ENCODE measurements around the gene ASCC1.
A peak's percentile ranks its signal among the peaks of the same experiment; 100 is the strongest.
"Not testable (repeated sequence)": the region's sequence is repeated elsewhere in the genome, so short reads cannot be mapped to it uniquely, and the experiment has no call there.

ASCC1 gene

DNA sequence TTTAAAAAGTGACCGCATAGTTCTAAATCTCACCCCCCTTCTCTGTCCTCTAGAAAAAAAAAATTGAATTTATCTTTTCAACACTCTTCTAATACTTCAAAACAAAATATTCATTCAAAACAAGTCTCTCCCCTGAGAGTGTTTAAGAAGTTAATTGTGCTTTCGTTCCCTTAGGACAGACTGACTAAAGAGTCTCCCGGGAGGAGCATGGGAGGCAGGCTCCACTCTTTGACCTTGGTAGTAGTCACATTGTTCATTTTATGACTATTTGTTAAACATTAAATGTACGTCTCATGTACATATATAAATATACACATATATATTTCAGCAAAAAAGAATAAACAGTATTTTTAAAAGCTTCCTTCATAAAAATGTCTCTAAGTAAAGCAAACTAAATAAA, 92.5 kb downstream of the ASCC1 start:
- DNase-seq = no peak

GRCh38 chr10:72122221-72122620, 93.9 kb downstream of the ASCC1 start:
- DNase-seq = no peak

DNA sequence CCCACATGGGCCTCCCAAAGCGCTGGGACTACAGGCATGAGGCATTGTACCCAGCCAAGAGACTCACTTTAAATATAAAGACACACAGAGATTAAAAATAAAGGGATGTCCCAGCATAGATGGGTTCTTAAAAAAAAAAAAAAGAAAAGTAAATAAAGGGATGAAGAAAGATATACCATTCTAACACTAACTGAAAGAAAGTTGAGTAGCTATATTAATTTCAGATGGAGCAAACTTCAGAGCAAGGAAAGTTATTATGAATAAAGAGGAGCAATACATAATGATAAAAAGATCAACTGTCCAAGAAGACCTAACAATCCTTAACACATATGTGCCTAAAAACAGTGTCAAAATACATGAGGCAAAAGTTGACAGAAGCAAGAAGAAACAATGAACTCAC, 94.7 kb downstream of the ASCC1 start:
- no peak for DNase-seq

GRCh38 chr10:72116372-72116771, 99.7 kb downstream of the ASCC1 start:
- DNase-seq = no peak

- no peak for DNase-seq
Measured at GRCh38 chr10:72114706-72115450, 101.2 kb downstream of the ASCC1 start.

DNA sequence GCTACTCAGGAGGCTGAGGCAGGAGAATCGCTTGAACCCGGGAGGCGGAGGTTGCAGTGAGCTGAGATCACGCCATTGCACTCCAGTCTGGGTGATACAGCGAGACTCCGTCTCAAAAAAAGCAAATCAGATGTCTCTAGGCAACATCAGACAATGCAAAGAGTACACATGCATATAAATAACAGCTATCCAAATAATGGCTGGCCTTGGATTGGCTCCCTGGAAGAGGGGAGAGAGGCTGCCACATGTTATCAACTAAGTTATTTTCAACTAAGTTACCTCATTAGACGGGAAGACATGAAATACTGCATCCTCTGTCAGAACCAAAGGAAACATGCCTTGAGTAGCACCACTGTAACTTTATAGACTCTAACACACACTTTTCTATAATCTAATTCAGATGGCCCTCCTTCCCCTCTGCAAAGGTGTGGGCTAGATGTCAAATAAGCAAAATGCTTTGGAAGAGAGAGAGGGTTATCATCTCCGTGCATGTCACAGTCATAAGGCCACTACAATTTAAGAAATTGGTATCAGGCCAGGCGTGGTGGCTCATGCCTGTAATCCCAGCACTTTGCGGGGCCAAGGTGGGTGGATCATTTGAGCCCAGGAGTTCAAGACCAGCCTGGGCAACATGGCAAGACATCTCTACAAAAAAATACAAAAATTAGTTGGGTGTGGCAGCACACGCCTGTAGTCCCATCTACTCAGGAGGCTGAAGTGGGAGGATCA, 105.2 kb downstream of the ASCC1 start:
- no peak for DNase-seq

DNA sequence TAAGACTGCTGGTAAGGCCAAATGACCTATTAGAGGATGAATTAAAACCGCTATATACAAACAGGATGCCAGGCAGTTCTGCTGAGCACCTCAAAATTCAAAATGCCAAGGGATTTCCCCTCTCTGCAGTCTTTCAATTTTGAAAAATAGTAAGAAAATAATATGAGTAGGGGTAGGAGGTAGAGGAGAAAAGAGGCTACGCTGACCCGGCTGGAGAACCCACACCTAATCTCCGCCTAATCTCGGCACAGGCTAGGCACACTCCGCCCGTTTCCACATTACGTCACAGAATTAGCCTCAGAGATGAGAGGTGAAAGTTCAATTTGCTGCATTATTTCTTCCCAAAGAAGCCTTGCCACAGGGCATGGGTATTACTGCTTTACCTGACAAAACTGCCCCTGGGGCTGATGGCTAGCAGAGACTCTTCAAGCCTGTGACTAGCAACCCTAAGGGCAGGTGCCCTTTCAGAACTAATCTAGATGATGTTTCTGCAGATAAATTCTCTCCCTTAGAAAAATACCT, 106.4 kb downstream of the ASCC1 start:
- no peak for DNase-seq

GRCh38 chr10:72108830-72109635, 107.0 kb downstream of the ASCC1 start:
- DNase-seq = no peak

DNA sequence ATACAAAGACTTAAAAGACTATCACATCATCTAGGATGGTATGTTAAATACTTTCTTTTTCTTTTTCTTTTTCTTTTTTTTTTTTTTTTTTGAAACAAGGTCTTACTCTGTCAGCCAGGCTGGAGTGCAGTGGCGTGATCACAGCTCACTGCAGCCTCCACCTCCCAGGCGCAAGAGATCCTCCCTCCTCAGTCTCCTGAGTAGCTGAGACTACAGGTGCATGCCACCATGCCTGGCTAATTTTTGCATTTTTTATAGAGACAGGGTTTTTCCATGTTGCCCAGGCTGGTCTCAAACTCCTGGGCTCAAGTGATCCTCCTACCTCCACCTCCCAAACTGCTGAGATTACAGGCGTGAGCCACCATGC, 108.1 kb downstream of the ASCC1 start:
- not testable (repeated sequence) for DNase-seq

DNA sequence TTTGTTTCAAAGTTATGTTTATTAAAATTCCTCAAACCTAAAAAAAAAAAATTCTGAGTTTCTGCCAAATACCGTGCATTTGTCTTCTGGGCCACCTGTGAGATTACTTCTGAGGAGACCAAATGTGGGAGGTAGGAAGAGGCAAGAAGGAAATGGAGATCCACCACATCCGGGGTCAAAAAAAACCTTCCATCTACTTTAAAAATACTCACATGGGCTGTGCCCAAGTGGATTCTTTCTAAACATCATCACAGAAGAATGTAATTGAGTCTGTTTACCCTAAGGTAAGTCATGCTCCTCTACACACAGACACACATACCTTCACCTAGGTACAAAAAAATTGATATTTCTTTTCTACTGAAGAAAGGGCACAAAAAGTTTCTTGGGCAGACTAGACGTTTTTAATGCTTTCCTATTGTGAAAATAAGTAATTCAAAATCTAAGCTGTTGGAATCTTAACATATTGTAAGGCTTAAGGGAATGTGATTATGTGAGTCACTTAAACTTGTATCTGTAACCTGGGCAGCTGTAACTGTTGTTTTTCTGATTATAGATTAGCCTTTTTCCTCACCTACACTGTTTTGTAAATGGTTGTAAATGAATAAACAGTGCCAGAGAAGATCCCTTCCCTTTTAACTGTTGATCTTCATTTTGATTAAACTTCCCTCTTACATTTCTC, 108.6 kb downstream of the ASCC1 start:
- no peak for DNase-seq

- DNase-seq = no peak
Measured at GRCh38 chr10:72106896-72107295, 109.2 kb downstream of the ASCC1 start.

GRCh38 chr10:72106154-72106849, 109.8 kb downstream of the ASCC1 start:
- DNase-seq = no peak

GRCh38 chr10:72105710-72106109, 110.4 kb downstream of the ASCC1 start:
- DNase-seq = no peak

GRCh38 chr10:72105098-72105475, 111.0 kb downstream of the ASCC1 start:
- DNase-seq = no peak

- no peak for DNase-seq
Measured at GRCh38 chr10:72104472-72105097, 111.5 kb downstream of the ASCC1 start.

GRCh38 chr10:72099600-72099921, 116.5 kb downstream of the ASCC1 start:
- no peak for DNase-seq

DNA sequence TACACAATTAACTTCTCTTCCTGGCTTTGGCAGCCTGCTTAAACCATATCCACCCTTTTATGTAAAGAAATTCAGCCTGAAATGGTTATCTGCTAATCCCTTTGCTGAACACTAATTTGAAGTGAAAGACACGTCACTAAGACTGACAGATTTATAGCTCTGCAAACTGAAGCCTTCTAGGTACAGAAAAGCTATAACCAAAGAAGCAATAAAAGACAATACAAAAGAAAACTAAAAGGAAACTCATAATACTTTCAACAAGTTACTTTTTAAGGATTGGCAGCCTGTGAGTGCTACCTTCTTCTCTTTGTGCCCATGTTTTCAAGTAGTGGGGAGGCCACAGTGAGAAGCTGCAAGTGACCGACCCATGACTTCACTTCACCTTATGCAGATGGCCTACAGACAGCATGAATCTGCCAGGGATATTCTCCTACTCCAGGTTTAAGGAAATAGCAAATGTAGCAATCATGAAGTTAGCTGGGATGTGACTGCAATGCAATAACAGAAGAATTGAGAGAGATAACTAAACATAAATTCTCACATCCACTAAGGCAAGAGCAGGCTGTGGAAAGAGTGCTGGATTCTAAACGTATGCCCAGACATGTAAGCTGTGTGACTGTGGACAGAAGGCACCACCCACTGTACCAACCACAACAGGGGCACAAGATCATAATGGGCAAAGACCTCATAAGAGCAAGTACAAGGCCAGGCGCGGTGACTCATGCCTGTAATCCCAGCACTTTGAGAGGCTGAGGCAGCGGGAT, 117.1 kb downstream of the ASCC1 start:
- DNase-seq = no peak

GRCh38 chr10:72098301-72098835, 117.7 kb downstream of the ASCC1 start:
- DNase-seq = no peak

DNA sequence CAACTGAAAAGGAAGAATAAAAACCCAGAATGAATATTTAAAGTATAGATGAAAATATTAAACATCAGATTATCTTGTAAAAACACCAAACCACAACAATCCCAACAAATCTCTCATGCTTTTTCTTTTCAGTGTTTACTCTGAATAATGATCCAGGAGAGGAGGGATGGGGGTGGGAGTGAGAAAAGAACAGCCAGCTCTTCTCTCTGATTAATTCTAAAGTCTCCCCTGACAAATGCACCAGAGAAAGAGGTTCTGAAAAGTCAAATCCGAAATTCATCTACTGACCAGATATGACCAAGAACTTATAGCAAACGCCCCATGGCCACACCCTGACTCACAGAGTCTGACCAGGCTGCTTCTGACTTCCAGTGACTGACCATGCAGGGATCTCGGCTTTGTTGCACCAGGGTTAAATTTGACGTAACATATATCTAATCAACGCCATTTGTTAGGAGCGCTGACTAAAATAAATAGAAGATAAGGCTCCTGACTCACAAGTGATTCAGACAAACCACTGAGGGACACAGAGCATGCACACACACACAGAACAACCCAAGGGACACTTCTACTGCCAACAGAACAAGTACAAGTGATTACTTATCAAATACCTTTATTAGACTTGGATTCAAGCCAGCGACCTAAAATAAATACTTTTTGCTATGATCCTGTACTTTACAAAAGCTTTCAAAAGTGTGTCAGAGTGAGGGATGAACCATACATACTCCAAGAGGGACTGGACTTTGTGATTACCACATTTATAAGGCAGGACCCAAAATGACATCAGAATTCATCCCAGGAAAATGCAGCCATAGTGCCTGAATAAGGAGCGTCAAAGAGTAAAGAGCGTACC, 118.4 kb downstream of the ASCC1 start:
- peak; percentile 90 for DNase-seq

All from EL (cell line).